GM12878 (cell line): ENCODE results near the gene DNAJC5G. TPM values are rescaled to one million over a fixed set of nuclear protein-coding genes. Genes with fewer than 3 reads are reported as not detected.
A peak's percentile ranks its signal among the peaks of the same experiment; 100 is the strongest.

Source experiments
- CUX1 ChIP-seq: IDR thresholded peaks from 2 replicates; pipeline ENCODE4 v1.6.1; 2012; ENCODE audit warnings: improper control_type of control experiment, low read depth, low read length; ENCODE audit not compliant: insufficient replicate concordance
- EGR1 ChIP-seq, 2 experiments: IDR thresholded peaks; 1 replicate in 1 of 2; 2 replicates in 1 of 2; pipeline ENCODE4 v1.6.1; 2011 to 2012; ENCODE audit warnings: low read depth in 2 of 2, low read length in 2 of 2, borderline replicate concordance in 1 of 2, mild to moderate bottlenecking in 1 of 2, moderate library complexity in 1 of 2
- GATAD2B ChIP-seq: fragments of 450-650 bp; conservative IDR thresholded peaks from 2 replicates; pipeline ENCODE4 v1.6.1; 2017; ENCODE audit warnings: low read depth, mild to moderate bottlenecking, moderate library complexity
- NKRF ChIP-seq: fragments of 450-650 bp; conservative IDR thresholded peaks from 2 replicates; pipeline ENCODE4 v1.6.1; 2017; ENCODE audit warnings: mild to moderate bottlenecking, moderate library complexity
- POLR2AphosphoS2 ChIP-seq: IDR thresholded peaks from 2 replicates; pipeline ENCODE4 v1.6.1; 2011; ENCODE audit warnings: low read depth, mild to moderate bottlenecking, low read length, improper control_type of control experiment, moderate library complexity
- PRDM15 ChIP-seq: fragments of 450-650 bp; formaldehyde crosslinking; IDR thresholded peaks from 2 replicates; pipeline ENCODE4 v1.4.0; 2020; ENCODE audit warnings: mild to moderate bottlenecking, moderate library complexity
- SMARCA5 ChIP-seq: fragments of 450-650 bp; IDR thresholded peaks from 2 replicates; pipeline ENCODE4 v1.6.1; 2017; ENCODE audit warnings: mild to moderate bottlenecking
- SPI1 ChIP-seq: IDR thresholded peaks from 2 replicates; pipeline ENCODE4 v1.6.1; 2011; ENCODE audit warnings: low read depth, mild to moderate bottlenecking, low read length, moderate library complexity, borderline replicate concordance; ENCODE audit not compliant: insufficient read depth
- polyA plus RNA-seq, 11 experiments: library from polyadenylated mRNA; depleted of rRNA in 4 of 11; unstranded in 6 of 11; stranded (reverse) in 5 of 11; fragments of >200 nt; fragmentation: Nextera tagmentation in 4 of 11; fragmentation: Illumina TruSeq in 1 of 11; extraction: Ambion mirVana in 4 of 11; extraction: Trizol in 1 of 11; gene quantifications; 1 replicate in 1 of 11; 2 replicates in 10 of 11; pipeline versions ENCODE4 v1.2.1 to v1.2.3, GENCODE V29; 2011 to 2016; ENCODE audit warnings: inconsistent platforms in 2 of 11, missing spikeins in 2 of 11, low read depth in 1 of 11
- total RNA-seq, 4 experiments: library from RNA; depleted of rRNA in 3 of 4; stranded (reverse); fragments of >200 nt in 3 of 4; fragmentation: Illumina TruSeq in 1 of 4; extraction: Trizol in 1 of 4; gene quantifications; 2 replicates each; pipeline versions ENCODE4 v1.2.1 to v1.2.3, GENCODE V29; 2013 to 2021
- TF ChIP-seq, protein P1 (sequence below): fragments of 450-650 bp; IDR thresholded peaks from 2 replicates; pipeline ENCODE4 v1.6.1; 2016; ENCODE audit warnings: mild to moderate bottlenecking
- TF ChIP-seq, protein P2 (sequence below): fragments of 450-650 bp; IDR thresholded peaks from 2 replicates; pipeline ENCODE4 v1.6.1; 2017; ENCODE audit warnings: mild to moderate bottlenecking, moderate library complexity

DNAJC5G gene
- total and polyA plus RNA-seq, 10 of the 15 experiments (the other 5 are each of a cell fraction or from before 2014, with no cell fraction given), result not detected

DNA sequence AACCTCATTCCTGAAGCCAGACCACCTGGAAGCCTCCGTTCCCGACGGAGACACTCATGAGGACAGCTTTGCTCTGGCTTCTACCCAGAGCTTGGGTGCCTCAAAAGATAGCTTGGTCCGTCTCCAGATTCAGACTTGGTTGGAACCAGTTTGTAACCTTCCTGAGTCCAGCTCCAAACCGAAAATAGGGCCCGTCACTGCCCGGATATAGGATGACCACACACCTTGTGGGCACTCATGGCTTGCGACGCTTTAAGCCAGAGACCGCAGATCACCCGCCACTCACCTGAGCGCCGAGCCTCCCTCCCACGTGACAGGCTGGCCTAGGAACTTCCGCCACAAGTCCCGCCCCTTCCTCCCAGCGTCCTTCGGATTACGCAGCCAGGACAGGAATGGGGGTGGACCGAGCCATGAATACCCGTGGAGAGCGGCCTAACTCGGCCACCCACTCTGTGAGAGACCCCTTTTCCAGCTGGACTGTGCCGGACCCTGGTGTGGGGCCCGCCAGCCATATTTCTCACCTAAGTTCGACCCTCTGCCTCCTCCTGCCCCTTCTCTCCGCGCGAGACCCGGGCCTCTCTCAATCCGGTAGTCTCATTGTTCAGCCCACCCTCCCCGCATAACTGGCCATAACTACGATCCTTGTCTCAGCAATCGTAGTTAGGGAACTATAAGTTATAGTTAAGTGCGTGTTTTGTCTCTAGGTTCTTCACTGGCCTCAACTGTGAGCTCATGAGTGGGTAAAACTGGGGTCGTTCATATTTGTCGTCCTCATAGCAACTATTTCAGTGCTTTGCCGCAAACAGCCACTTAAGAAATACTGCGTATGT, 47.7 kb downstream of the DNAJC5G start, which contains the start of gene MPV17 (continued):
- TF ChIP-seq PRDM15 (CRISPR knock-in tag) (no peak), SMARCA5 (no peak), SPI1 (peak; percentile 38; the same call in 1 of the 2 replicates), NKRF (peak; percentile 61; the same call in 1 of the 2 replicates), POLR2AphosphoS2 (peak; percentile 97), CUX1 (no peak), GATAD2B (peak; percentile 33; the same call in 1 of the 2 replicates), EGR1 (IDR thresholded peaks at IDR 0.05; ENCODE audit: borderline replicate concordance in 1 of 2, low read depth in 2 of 2, low read length in 2 of 2) (no peak)
- TF ChIP-seq, protein P1, sequence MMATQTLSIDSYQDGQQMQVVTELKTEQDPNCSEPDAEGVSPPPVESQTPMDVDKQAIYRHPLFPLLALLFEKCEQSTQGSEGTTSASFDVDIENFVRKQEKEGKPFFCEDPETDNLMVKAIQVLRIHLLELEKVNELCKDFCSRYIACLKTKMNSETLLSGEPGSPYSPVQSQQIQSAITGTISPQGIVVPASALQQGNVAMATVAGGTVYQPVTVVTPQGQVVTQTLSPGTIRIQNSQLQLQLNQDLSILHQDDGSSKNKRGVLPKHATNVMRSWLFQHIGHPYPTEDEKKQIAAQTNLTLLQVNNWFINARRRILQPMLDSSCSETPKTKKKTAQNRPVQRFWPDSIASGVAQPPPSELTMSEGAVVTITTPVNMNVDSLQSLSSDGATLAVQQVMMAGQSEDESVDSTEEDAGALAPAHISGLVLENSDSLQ, result peak; percentile 96
- TF ChIP-seq, protein P2, sequence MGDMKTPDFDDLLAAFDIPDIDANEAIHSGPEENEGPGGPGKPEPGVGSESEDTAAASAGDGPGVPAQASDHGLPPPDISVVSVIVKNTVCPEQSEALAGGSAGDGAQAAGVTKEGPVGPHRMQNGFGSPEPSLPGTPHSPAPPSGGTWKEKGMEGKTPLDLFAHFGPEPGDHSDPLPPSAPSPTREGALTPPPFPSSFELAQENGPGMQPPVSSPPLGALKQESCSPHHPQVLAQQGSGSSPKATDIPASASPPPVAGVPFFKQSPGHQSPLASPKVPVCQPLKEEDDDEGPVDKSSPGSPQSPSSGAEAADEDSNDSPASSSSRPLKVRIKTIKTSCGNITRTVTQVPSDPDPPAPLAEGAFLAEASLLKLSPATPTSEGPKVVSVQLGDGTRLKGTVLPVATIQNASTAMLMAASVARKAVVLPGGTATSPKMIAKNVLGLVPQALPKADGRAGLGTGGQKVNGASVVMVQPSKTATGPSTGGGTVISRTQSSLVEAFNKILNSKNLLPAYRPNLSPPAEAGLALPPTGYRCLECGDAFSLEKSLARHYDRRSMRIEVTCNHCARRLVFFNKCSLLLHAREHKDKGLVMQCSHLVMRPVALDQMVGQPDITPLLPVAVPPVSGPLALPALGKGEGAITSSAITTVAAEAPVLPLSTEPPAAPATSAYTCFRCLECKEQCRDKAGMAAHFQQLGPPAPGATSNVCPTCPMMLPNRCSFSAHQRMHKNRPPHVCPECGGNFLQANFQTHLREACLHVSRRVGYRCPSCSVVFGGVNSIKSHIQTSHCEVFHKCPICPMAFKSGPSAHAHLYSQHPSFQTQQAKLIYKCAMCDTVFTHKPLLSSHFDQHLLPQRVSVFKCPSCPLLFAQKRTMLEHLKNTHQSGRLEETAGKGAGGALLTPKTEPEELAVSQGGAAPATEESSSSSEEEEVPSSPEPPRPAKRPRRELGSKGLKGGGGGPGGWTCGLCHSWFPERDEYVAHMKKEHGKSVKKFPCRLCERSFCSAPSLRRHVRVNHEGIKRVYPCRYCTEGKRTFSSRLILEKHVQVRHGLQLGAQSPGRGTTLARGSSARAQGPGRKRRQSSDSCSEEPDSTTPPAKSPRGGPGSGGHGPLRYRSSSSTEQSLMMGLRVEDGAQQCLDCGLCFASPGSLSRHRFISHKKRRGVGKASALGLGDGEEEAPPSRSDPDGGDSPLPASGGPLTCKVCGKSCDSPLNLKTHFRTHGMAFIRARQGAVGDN, result peak; percentile 73; the same call in 1 of the 2 replicates
